HFF-Myc (cell line): ENCODE measurements around the gene TAF11L14.

Experiments
- DNase-seq: peaks from one replicate; pipeline ENCODE4 v3.0.0-alpha.2; 2011; ENCODE audit warnings: low read depth; ENCODE audit errors: extremely low read depth
- H3K4me3 ChIP-seq: replicated peaks from 2 replicates; pipeline ENCODE4 v1.5.1; 2011; ENCODE audit warnings: low read depth, mild to moderate bottlenecking, control low read depth, low read length
- CTCF ChIP-seq: IDR thresholded peaks from 2 replicates; pipeline ENCODE4 v1.5.1; 2012; ENCODE audit warnings: mild to moderate bottlenecking, low read depth, low read length, control low read depth; ENCODE audit errors: missing control alignments

The TAF11L14 gene

GRCh38 chr5:17665836-17666235, 31.6 kb downstream of the TAF11L14 start:
- H3K4me3 ChIP-seq: no peak overlapping the region
- no peak for DNase-seq
- TF ChIP-seq CTCF: no peak

GRCh38 chr5:17666726-17667235, 32.5 kb downstream of the TAF11L14 start:
- no peak overlapping the region for H3K4me3 ChIP-seq
- no peak for DNase-seq
- TF ChIP-seq CTCF: no peak

- TF ChIP-seq CTCF: no peak
- no peak for DNase-seq
- H3K4me3 ChIP-seq: no peak overlapping the region
Measured at GRCh38 chr5:17670353-17670752, 36.1 kb downstream of the TAF11L14 start.

- TF ChIP-seq CTCF: no peak
- DNase-seq: no peak
Measured at GRCh38 chr5:17678751-17679324, 44.6 kb downstream of the TAF11L14 start.

GRCh38 chr5:17679597-17680203, 45.4 kb downstream of the TAF11L14 start:
- no peak overlapping the region for H3K4me3 ChIP-seq
- TF ChIP-seq CTCF: no peak
- DNase-seq: no peak

More at GRCh38 chr5:17678751-17679324, 44.6 kb downstream of the TAF11L14 start:
- H3K4me3 ChIP-seq: no peak overlapping the region

- no peak for DNase-seq
- no peak for TF ChIP-seq CTCF
- H3K4me3 ChIP-seq: no peak overlapping the region
Measured at GRCh38 chr5:17680737-17681136, 46.5 kb downstream of the TAF11L14 start.
